Astrocyte of the cerebellum (primary cell): Measurements from ENCODE around the gene ATG9B.
A peak's percentile ranks its signal among the peaks of the same experiment; 100 is the strongest.

Experiments used
- DNase-seq: peaks from one replicate; pipeline ENCODE4 v3.0.0-alpha.2; 2011; ENCODE audit warnings: low read depth
- H3K4me3 ChIP-seq: 2 replicates; pipeline ENCODE4 v1.5.1; 2011; ENCODE audit warnings: mild to moderate bottlenecking, low read depth, low read length, moderate library complexity
- CTCF ChIP-seq: IDR thresholded peaks from 2 replicates; pipeline ENCODE4 v1.5.1; 2012; ENCODE audit warnings: low read length, low read depth, moderate library complexity, mild to moderate bottlenecking; ENCODE audit errors: missing control alignments
- in situ Hi-C: cut with HindIII; loops from 2 replicates; pipeline ENCODE4 v1.10.0; 2017; ENCODE audit warnings: low sequenced_read_pairs

ATG9B gene

DNA sequence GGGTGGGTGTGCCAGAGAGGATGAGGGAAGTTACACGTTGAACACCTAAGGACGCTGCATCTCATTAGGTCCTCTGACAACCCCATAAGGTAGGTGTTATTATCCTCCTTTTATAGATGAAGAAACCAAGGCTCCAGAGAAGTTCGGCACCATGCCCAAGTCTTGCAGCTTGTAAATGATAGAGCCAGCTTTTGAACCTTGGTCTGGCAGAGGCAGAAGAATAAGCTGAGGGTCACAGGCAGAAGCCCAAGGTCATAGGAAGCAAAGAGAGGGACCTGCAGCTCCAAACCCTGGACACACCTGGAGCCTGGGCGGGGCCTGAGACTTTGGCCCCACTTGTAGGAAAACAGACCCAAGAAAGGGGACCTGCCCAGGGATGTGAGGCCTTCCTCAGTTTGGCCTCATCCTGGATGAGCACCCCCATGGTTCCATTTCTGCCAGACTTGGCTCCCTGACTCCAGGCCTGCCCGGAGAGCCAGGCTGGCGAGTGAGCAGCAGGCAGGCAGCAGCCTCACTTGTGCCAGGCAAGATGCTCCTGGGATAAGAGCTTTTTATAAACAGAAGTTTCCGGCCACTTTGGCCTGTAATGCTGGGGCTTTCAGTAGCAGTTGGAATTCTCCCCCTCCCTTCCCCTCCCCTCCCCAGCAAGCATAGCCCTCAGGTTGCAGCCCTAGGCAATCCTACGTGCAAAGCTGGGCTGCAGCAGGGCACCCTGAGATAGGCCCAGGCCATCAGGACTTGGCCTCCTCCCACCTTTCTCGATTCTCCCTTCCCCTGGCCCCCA is 48.6 kb downstream of the ATG9B start:
- H3K4me3 ChIP-seq: no peak overlapping the region
- no peak for DNase-seq
- in situ Hi-C loops: no loop called here
- TF ChIP-seq CTCF: no peak

DNA sequence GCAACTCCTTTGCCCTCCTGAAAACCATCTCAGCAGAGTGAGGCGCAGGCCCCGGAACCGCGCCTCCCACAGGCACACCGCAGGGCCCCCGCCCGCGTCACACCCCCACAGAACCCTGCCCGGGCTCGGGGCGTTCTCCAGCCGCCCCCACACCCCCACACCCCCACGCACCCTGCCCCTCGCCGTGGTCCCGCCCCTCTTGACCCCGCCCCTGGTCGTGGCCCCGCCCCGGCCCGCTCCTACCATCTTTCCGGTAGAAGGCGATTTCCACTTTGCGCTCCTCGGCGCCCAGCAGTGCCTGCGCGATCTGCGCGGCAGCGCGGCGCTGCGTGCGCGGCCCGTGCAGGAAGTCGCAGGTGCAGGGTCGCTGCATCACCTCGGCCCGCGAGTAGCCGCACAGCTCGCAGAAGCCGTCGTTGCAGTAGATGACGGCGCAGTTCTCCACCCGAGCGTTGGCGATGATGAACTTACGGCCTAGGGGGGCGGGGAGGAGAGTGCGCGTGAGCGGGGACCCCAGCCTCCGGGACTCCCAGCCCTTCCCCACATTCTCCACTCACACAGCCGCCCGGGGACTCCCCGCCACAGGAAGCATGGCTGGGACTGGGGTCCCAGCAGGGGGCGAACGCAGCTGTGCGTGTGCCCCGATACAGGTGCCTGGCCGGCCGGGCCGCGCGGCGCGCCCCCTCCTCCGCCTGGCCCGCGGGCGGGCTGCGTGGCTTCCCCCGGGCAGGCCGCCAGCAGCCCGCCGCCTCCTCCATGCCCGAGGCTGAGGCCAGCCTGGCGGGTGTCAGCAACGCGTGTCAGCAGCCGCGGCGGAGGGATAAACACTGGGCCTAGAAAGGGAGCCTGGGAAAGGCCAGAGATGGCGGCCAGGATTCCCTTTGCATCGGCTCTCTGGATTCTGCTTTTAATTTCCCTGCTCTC is 49.6 kb downstream of the ATG9B start:
- DNase-seq: no peak
- H3K4me3 ChIP-seq: peak overlapping the region; percentile 19
- TF ChIP-seq CTCF: peak; percentile 2
- in situ Hi-C loops: no loop called here

- no peak overlapping the region for H3K4me3 ChIP-seq
- DNase-seq: no peak
- in situ Hi-C loops: no loop called here
- no peak for TF ChIP-seq CTCF
These were observed 50.5 kb downstream of the ATG9B start for GRCh38 chr7:150973571-150974451.

DNA sequence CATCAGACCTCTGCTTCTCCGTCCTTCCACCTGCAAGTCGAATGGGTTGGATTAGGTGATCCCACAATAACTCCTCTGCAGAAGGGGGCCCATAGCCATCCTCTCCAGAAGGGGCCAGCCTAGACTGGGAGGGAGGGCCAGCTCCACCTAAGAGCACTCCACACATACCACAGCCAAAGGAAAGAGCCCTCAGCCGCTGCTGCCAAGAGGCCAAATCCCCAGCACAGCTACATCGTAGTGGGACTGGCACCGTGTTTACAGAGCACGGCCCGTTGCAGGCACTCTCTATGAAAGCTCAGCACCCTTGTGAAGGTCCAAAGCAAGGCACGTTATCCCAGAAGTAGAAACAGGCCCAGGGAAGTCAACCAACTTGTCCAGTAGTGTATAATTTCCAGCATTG is 51.6 kb downstream of the ATG9B start:
- no peak for DNase-seq
- TF ChIP-seq CTCF: no peak
- no peak overlapping the region for H3K4me3 ChIP-seq
- in situ Hi-C loops: no loop called here

- in situ Hi-C loops: no loop called here
- H3K4me3 ChIP-seq: no peak overlapping the region
- no peak for DNase-seq
- TF ChIP-seq CTCF: no peak
These were observed 52.2 kb downstream of the ATG9B start for GRCh38 chr7:150972023-150972468.
